Measurements from ENCODE around the gene CD276. TPM values are rescaled to one million over a fixed set of nuclear protein-coding genes. Genes with fewer than 3 reads are reported as not detected.

Gene CD276
- total RNA-seq, 1 experiment from 2014 or later = 133 TPM

- Histone ChIP-seq H3K4me1 (ENCODE audit: insufficient read depth, low read length) (peaks cover 16% of the 10 kb centered on the region), H2BK5ac (ENCODE audit: insufficient read length, low read length) (no peak overlapping the region), H3K23me2 (ENCODE audit: insufficient read length, low read depth, low read length, poor library complexity, severe bottlenecking) (peaks cover 20% of the 10 kb centered on the region), H3K56ac (ENCODE audit: insufficient read length, low read depth, low read length) (no peak overlapping the region), H2BK12ac (ENCODE audit: insufficient read length, low read depth, low read length) (no peak overlapping the region), H3K27me3 (ENCODE audit: insufficient read depth, low read length) (peaks cover 2% of the 10 kb centered on the region; the same call in 1 of the 2 replicates), H3K9me3 (ENCODE audit: control insufficient read depth, low read depth, low read length) (no peaks in the 10 kb centered on the region), H4K5ac (ENCODE audit: insufficient read length, low read depth, low read length) (no peak overlapping the region), H3K4me2 (ENCODE audit: insufficient read depth, insufficient read length, low read length) (peak overlapping the region; percentile 74), H4K20me1 (ENCODE audit: control insufficient read depth, insufficient read depth, insufficient read length) (no peaks in the 10 kb centered on the region), H2BK15ac (ENCODE audit: low read depth, low read length) (no peak overlapping the region), H3K18ac (ENCODE audit: insufficient read length, low read depth, low read length) (no peak overlapping the region), H3K79me1 (ENCODE audit: insufficient read depth, low read depth, low read length, poor library complexity, severe bottlenecking) (no peaks in the 10 kb centered on the region), H2AK5ac (ENCODE audit: insufficient read length, low read length) (no peak overlapping the region), H2BK120ac (ENCODE audit: low read depth, low read length, poor library complexity, severe bottlenecking) (no peak overlapping the region), H3T11ph (ENCODE audit: low read length) (no peak overlapping the region), H3K27ac (ENCODE audit: insufficient read length, low read depth, low read length) (no peak overlapping the region), H4K91ac (ENCODE audit: insufficient read length, low read depth, low read length) (no peak overlapping the region), H3K14ac (ENCODE audit: insufficient read depth, low read length) (no peak overlapping the region), H4K8ac (replicated peaks; ENCODE audit: insufficient read length, low read depth, low read length) (no peak overlapping the region), H2BK20ac (ENCODE audit: low read depth, low read length, poor library complexity, severe bottlenecking) (no peak overlapping the region), H2AFZ (ENCODE audit: low read length) (no peak overlapping the region), H3K4ac (ENCODE audit: low read depth, low read length) (no peak overlapping the region), H3K23ac (ENCODE audit: insufficient read length, low read depth, low read length) (no peak overlapping the region), H3K9ac (ENCODE audit: extremely low read depth, insufficient read length, low read length) (no peak overlapping the region), H3K79me2 (ENCODE audit: insufficient read depth, low read length) (no peaks in the 10 kb centered on the region)
- no peak for TF ChIP-seq CTCF (conservative IDR thresholded peaks at IDR 0.05)
- Mint-ChIP-seq H3K4me1 (peaks cover 47 to 53% of the 10 kb centered on the region in 2 experiments), H3K27ac (no peak overlapping the region), H3K9me3 (no peaks in the 10 kb centered on the region; a peak in 1 of 5 replicates), H3K27me3 (ENCODE audit: low read depth) (peaks cover 55% of the 10 kb centered on the region), H3K4me3 (peak overlapping the region; percentile 63 to 84), H3K36me3 (ENCODE audit: insufficient read depth in 1 of 3, low read depth in 3 of 3) (no peaks in the 10 kb centered on the region)
- WGBS (ENCODE audit: extremely low coverage, insufficient read length, low lambda C conversion rate) = no CpG with 5 or more reads among the region's 9 CpGs
- DNase-seq = no peak
Measured at GRCh38 chr15:73751511-73751898, 67.3 kb downstream of the CD276 start.
